ENCODE measurements around the gene TSPAN7.

DNA sequence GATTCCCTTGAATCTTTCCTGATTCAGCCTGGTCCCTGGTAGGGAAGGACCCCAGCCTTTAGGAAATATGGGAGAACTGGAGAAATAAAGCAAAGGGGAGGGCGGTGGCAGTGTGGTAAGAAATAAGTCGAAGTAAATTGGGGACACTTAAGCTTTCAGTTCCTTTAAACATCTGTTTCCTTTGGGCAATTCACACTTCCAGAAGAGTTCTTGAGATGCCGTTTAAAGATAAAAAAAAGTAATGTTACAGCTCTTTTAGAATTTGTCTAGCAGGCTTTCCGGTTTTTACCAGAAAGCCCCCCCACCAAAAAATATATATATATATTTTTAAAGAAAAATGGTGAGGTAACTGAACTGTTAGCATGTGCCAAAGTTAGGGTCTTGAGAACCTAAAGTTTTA, 46.6 kb downstream of the TSPAN7 start:
- TF ChIP-seq CTCF (IDR thresholded peaks at IDR 0.05) (no peak), POLR2AphosphoS5 (IDR thresholded peaks at IDR 0.05; ENCODE audit: insufficient read depth in 1 of 2, low read depth in 1 of 2) (no peak), POLR2A (IDR thresholded peaks at IDR 0.05) (no peak)

Data from vagina (tissue), 2 donors.